Endothelial cell of umbilical vein (primary cell): ENCODE measurements around the gene TCEAL4. TPM values are rescaled to one million over a fixed set of nuclear protein-coding genes. Genes with fewer than 3 reads are reported as not detected.

Experiments
- BruUV-seq: library from RNA; stranded (reverse); fragments of 400-500 nt; replicated peaks from 2 replicates; lab custom pipeline; 2021; lab: Mats Ljungman, UMichigan
- CTCF ChIA-PET: fragments of 300-600, 350-600 bp; sonication (Branson Sonifier 250); formaldehyde crosslinking; loops from one replicate; lab custom pipeline; 2021; ENCODE audit warnings: antibody characterized with exemption, inconsistent platforms; lab: Charles Lee
- POLR2A ChIA-PET: fragments of 300-600, 350-600 bp; sonication (Branson Sonifier 250); formaldehyde crosslinking; loops from one replicate; lab custom pipeline; 2021; ENCODE audit warnings: antibody characterized with exemption, inconsistent platforms; lab: Charles Lee
- DNase-seq: peaks from one replicate; pipeline ENCODE4 v3.0.0-alpha.2; 2011; ENCODE audit warnings: low read depth, low spot score
- FAIRE-seq: peaks from 2 replicates; lab custom pipeline; 2011; peaks lifted over from hg19 to GRCh38; lab: Jason Lieb, UNC
- H2AFZ ChIP-seq: 2 replicates; pipeline ENCODE4 v1.6.0; 2012; ENCODE audit warnings: low read depth, low read length, control low read depth, inconsistent platforms
- H3K27ac ChIP-seq: 2 replicates; pipeline ENCODE4 v1.5.1; 2011; ENCODE audit warnings: low read depth, mild to moderate bottlenecking, control low read depth, low read length, moderate library complexity; ENCODE audit not compliant: insufficient read depth
- H3K27me3 ChIP-seq, 2 experiments: 2 replicates each; pipeline versions ENCODE4 v1.6.0 to v1.6.1; 2011; ENCODE audit warnings: low read length in 2 of 2, mixed read lengths in 1 of 2; ENCODE audit not compliant: control insufficient read depth in 2 of 2, insufficient read depth in 2 of 2
- H3K36me3 ChIP-seq, 2 experiments: 2 replicates in 1 of 2; 3 replicates in 1 of 2; pipeline ENCODE4 v1.5.1; 2011; ENCODE audit warnings: low read length in 2 of 2, mild to moderate bottlenecking in 1 of 2, moderate library complexity in 1 of 2; ENCODE audit not compliant: control insufficient read depth in 2 of 2, insufficient read depth in 2 of 2; ENCODE audit errors: extremely low read depth in 1 of 2
- H3K4me1 ChIP-seq: 3 replicates; pipeline ENCODE4 v1.5.1; 2011; ENCODE audit warnings: mild to moderate bottlenecking, low read length; ENCODE audit not compliant: control insufficient read depth, insufficient read depth; ENCODE audit errors: extremely low read depth
- H3K4me2 ChIP-seq: 2 replicates; pipeline ENCODE4 v1.6.1; 2011; ENCODE audit warnings: low read length, control low read depth, mixed read lengths; ENCODE audit not compliant: insufficient read depth
- H3K4me3 ChIP-seq, 3 experiments: fragments of 200-600 bp in 1 of 3; sonication (generic), shearing (Covaris generic) in 1 of 3; replicated peaks in 1 of 3; 2 replicates each; pipeline ENCODE4 v1.5.1; 2011 to 2016; ENCODE audit warnings: control low read depth in 3 of 3, low read length in 3 of 3, mild to moderate bottlenecking in 2 of 3, inconsistent platforms in 1 of 3, low read depth in 1 of 3, moderate library complexity in 1 of 3; ENCODE audit not compliant: insufficient read depth in 1 of 3
- H3K79me2 ChIP-seq: 2 replicates; pipeline ENCODE4 v1.6.0; 2012; ENCODE audit warnings: low read length, inconsistent platforms; ENCODE audit not compliant: control insufficient read depth, insufficient read depth
- H3K9ac ChIP-seq: replicated peaks from 2 replicates; pipeline ENCODE3; 2011; ENCODE audit warnings: low read length, control low read depth; ENCODE audit not compliant: insufficient read depth; ENCODE audit errors: extremely low read depth
- H3K9me1 ChIP-seq: replicated peaks from 3 replicates; pipeline ENCODE4 v1.6.0; 2011; ENCODE audit warnings: mild to moderate bottlenecking, low read length; ENCODE audit not compliant: control insufficient read depth, insufficient read depth; ENCODE audit errors: extremely low read depth
- H3K9me3 ChIP-seq: replicated peaks from 2 replicates; pipeline ENCODE4 v1.5.1; 2012; ENCODE audit warnings: low read length, inconsistent platforms; ENCODE audit not compliant: control insufficient read depth, insufficient read depth
- H4K20me1 ChIP-seq: replicated peaks from 2 replicates; pipeline ENCODE3; 2011; ENCODE audit warnings: mild to moderate bottlenecking, low read length; ENCODE audit not compliant: control insufficient read depth, insufficient read depth; ENCODE audit errors: extremely low read depth
- CTCF ChIP-seq, 2 donors: IDR thresholded peaks; 1 replicate in 1 of 2; 2 replicates in 1 of 2; pipeline ENCODE4 v1.5.1; 2011; ENCODE audit warnings: low read length in 2 of 2, mild to moderate bottlenecking in 2 of 2, moderate library complexity in 2 of 2, control low read depth in 1 of 2, inconsistent platforms in 1 of 2, low read depth in 1 of 2; ENCODE audit not compliant: insufficient read depth in 1 of 2; ENCODE audit errors: extremely low read depth in 1 of 2
- EZH2 ChIP-seq: IDR thresholded peaks from 2 replicates; pipeline ENCODE4 v1.6.1; 2012; ENCODE audit warnings: borderline replicate concordance, low read depth, mild to moderate bottlenecking, moderate library complexity, low read length, inconsistent platforms; ENCODE audit not compliant: severe bottlenecking
- FOS ChIP-seq: IDR thresholded peaks from 2 replicates; pipeline ENCODE4 v1.6.1; 2011; ENCODE audit warnings: mild to moderate bottlenecking, low read length, moderate library complexity, borderline replicate concordance; ENCODE audit not compliant: insufficient read depth
- GATA2 ChIP-seq: IDR thresholded peaks from 2 replicates; pipeline ENCODE4 v1.7.0; 2011; ENCODE audit warnings: low read depth, mild to moderate bottlenecking, moderate library complexity, mixed read lengths, low read length; ENCODE audit not compliant: insufficient read length, insufficient read depth
- JUN ChIP-seq: IDR thresholded peaks from 2 replicates; pipeline ENCODE4 v1.6.1; 2011; ENCODE audit warnings: borderline replicate concordance, low read depth; ENCODE audit not compliant: insufficient read length, insufficient read depth
- MYC ChIP-seq: IDR thresholded peaks from one replicate; pipeline ENCODE4 v1.6.1; 2011; ENCODE audit warnings: mild to moderate bottlenecking, low read depth, low read length
- POLR2A ChIP-seq: IDR thresholded peaks from 2 replicates; pipeline ENCODE4 v1.6.1; 2012; ENCODE audit warnings: low read depth, mild to moderate bottlenecking, control low read depth, low read length
- dilution Hi-C: fragments of 300-500 bp; cut with MboI; formaldehyde crosslinking; loops from one replicate; pipeline ENCODE4 v1.15.0; 2019; ENCODE audit warnings: low sequenced_read_pairs; ENCODE audit not compliant: extremely low pct_ligation_motif_present
- intact Hi-C: fragments of 100-400 bp; cut with micrococcal nuclease; formaldehyde crosslinking; loops from one replicate; pipeline ENCODE4 v1.10.0; 2022
- polyA plus RNA-seq, 4 experiments: library from polyadenylated mRNA; depleted of rRNA in 3 of 4; stranded (reverse) in 3 of 4; unstranded in 1 of 4; fragments of >200 nt; gene quantifications; 2 replicates each; pipeline versions ENCODE4 v1.2.1 to v1.2.3, GENCODE V29; 2011 to 2012; ENCODE audit warnings: missing spikeins in 1 of 4
- total RNA-seq: library from RNA; stranded (reverse); gene quantifications from 2 replicates; pipeline ENCODE4 v1.2.3, GENCODE V29; 2021

The TCEAL4 gene
- total and polyA plus RNA-seq, 2 donors (not counting 3 experiments of a cell fraction or from before 2014, with no cell fraction given) = 16.9 to 74.6 TPM

- Histone ChIP-seq H3K4me1 (no peaks in the 10 kb centered on the region), H3K9me1 (no peaks in the 10 kb centered on the region), H3K9me3 (no peaks in the 10 kb centered on the region), H3K4me3 (no peak overlapping the region), H3K36me3 (no peaks in the 10 kb centered on the region), H4K20me1 (no peaks in the 10 kb centered on the region), H3K4me2 (peak overlapping the region; percentile 47), H3K9ac (no peak overlapping the region), H3K79me2 (peaks cover 9% of the 10 kb centered on the region), H3K27ac (no peak overlapping the region), H2AFZ (peak overlapping the region; percentile 24), H3K27me3 (no peaks in the 10 kb centered on the region)
- no peak for TF ChIP-seq GATA2
- TF ChIP-seq MYC = no peak
- no peak for TF ChIP-seq CTCF (IDR thresholded peaks at IDR 0.05; ENCODE audit: extremely low read depth in 1 of 2, insufficient read depth in 1 of 2, low read depth in 1 of 2, low read length in 2 of 2)
- no peak for TF ChIP-seq EZH2
- no peak for TF ChIP-seq FOS
- TF ChIP-seq JUN = no peak
- no peak for TF ChIP-seq POLR2A
- dilution Hi-C loops (no loop called here), intact Hi-C loops (loop anchor here (2.0 kb wide), 2 partner anchors 30 to 102 kb away; partner anchors contain the start of gene MORF4L2)
- peak; percentile 41 for DNase-seq
- FAIRE-seq = peak; percentile 40
- no TSS peak for BruUV-seq
- ChIA-PET CTCF (no interaction called here), POLR2A (no interaction called here)
These were observed 719 bp upstream of the TCEAL4 start for GRCh38 chrX:103584596-103584995.
